ENCODE measurements around the gene PRPF38B.
"Not testable (repeated sequence)": the region's sequence is repeated elsewhere in the genome, so short reads cannot be mapped to it uniquely, and the experiment has no call there.

The PRPF38B gene

GRCh38 chr1:108665771-108666170 lies 26.3 kb upstream of the PRPF38B start:
- Histone ChIP-seq H3K4me1 (ENCODE audit: low read length) (no peaks in the 10 kb centered on the region), H3K4me2 (ENCODE audit: low read depth, low read length) (no peak overlapping the region), H3K27me3 (replicated peaks; ENCODE audit: insufficient read depth, low read length) (no peaks in the 10 kb centered on the region), H3F3A (ENCODE audit: insufficient read depth, low read length) (no peaks in the 10 kb centered on the region), H3K9ac (ENCODE audit: low read length) (no peak overlapping the region), H3K79me2 (ENCODE audit: low read length) (no peaks in the 10 kb centered on the region), H4K20me1 (ENCODE audit: insufficient read depth, low read length) (no peaks in the 10 kb centered on the region), H3K4me3 (ENCODE audit: low read length) (no peak overlapping the region), H3K36me3 (replicated peaks; ENCODE audit: insufficient read depth, low read length) (no peaks in the 10 kb centered on the region), H3K27ac (ENCODE audit: low read length) (no peak overlapping the region), H3K9me3 (replicated peaks; ENCODE audit: insufficient read depth, low read length) (no peaks in the 10 kb centered on the region), H3K9me2 (replicated peaks; ENCODE audit: insufficient read depth, low read length) (no peaks in the 10 kb centered on the region), H2AFZ (ENCODE audit: low read length) (no peak overlapping the region)
- no peak for TF ChIP-seq EZH2phosphoT487 (IDR thresholded peaks at IDR 0.05; ENCODE audit: low read length)
- TF ChIP-seq CTCF (IDR thresholded peaks at IDR 0.05; ENCODE audit: low read length) = no peak
- TF ChIP-seq EZH2 (optimal IDR thresholded peaks at IDR 0.05; ENCODE audit: low read depth, low read length) = no peak
- DNase-seq = no peak

DNA sequence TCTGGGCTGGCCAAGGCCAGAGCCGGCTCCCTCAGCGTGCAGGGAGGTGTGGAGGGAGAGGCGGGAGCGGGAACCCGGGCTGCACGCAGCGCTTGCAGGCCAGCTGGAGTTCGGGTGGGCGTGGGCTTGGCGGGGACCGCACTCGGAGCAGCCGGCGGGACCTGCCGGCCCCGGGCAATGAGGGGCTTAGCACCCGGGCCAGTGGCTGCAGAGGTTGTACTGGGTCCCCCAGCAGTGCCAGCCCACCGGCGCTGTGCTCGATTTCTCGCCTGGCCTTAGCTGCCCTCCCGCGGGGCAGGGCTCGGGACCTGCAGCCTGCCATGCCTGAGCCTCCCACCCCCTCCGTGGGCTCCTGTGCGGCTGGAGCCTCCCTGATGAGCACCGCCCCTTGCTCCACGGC lies 24.7 kb upstream of the PRPF38B start:
- not testable (repeated sequence) for H3K27me3 ChIP-seq (replicated peaks; ENCODE audit: insufficient read depth, low read length); H3K4me3 ChIP-seq (ENCODE audit: low read length); H3F3A ChIP-seq (ENCODE audit: insufficient read depth, low read length); H4K20me1 ChIP-seq (ENCODE audit: insufficient read depth, low read length); H3K4me2 ChIP-seq (ENCODE audit: low read depth, low read length); DNase-seq; H3K36me3 ChIP-seq (replicated peaks; ENCODE audit: insufficient read depth, low read length); H3K9ac ChIP-seq (ENCODE audit: low read length); H3K9me2 ChIP-seq (replicated peaks; ENCODE audit: insufficient read depth, low read length); H3K79me2 ChIP-seq (ENCODE audit: low read length); H2AFZ ChIP-seq (ENCODE audit: low read length); H3K9me3 ChIP-seq (replicated peaks; ENCODE audit: insufficient read depth, low read length); H3K27ac ChIP-seq (ENCODE audit: low read length); H3K4me1 ChIP-seq (ENCODE audit: low read length)

- no peaks in the 10 kb centered on the region for H3K4me1 ChIP-seq (ENCODE audit: low read length)
- no peaks in the 10 kb centered on the region for H3K9me2 ChIP-seq (replicated peaks; ENCODE audit: insufficient read depth, low read length)
- no peak for TF ChIP-seq CTCF (IDR thresholded peaks at IDR 0.05; ENCODE audit: low read length)
- TF ChIP-seq EZH2phosphoT487 (IDR thresholded peaks at IDR 0.05; ENCODE audit: low read length) = no peak
- TF ChIP-seq EZH2 (optimal IDR thresholded peaks at IDR 0.05; ENCODE audit: low read depth, low read length) = no peak
- no peaks in the 10 kb centered on the region for H3K36me3 ChIP-seq (replicated peaks; ENCODE audit: insufficient read depth, low read length)
- no peak overlapping the region for H3K27ac ChIP-seq (ENCODE audit: low read length)
- H3K79me2 ChIP-seq (ENCODE audit: low read length) = no peaks in the 10 kb centered on the region
- DNase-seq = no peak
- no peak overlapping the region for H3K4me2 ChIP-seq (ENCODE audit: low read depth, low read length)
- H3K4me3 ChIP-seq (ENCODE audit: low read length) = no peak overlapping the region
- no peaks in the 10 kb centered on the region for H3K27me3 ChIP-seq (replicated peaks; ENCODE audit: insufficient read depth, low read length)
- no peak overlapping the region for H3K9ac ChIP-seq (ENCODE audit: low read length)
- H2AFZ ChIP-seq (ENCODE audit: low read length) = no peak overlapping the region
- no peaks in the 10 kb centered on the region for H4K20me1 ChIP-seq (ENCODE audit: insufficient read depth, low read length)
- no peaks in the 10 kb centered on the region for H3K9me3 ChIP-seq (replicated peaks; ENCODE audit: insufficient read depth, low read length)
- no peaks in the 10 kb centered on the region for H3F3A ChIP-seq (ENCODE audit: insufficient read depth, low read length)
These were observed 23.3 kb upstream of the PRPF38B start for GRCh38 chr1:108668777-108669176.

DNA sequence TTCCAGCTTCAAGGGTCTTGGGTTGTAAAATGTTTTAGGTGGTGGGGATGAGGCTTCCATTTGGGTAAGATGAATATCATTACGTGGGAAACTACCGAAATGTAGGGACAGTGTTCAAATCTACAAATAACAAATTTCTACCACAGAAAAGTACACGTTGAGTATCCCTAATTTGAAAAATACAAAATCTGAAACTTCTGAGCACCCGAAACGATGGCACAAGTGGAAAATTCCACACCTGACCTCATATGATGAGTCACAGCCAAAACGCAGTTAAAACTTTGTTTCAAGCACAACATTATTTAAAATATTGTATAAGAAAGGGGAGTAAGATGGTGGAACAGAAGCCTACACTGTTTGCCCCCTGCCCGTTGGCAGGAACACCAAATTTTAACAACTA lies 22.4 kb upstream of the PRPF38B start:
- no peak overlapping the region for H3K27ac ChIP-seq (ENCODE audit: low read length)
- no peak overlapping the region for H3K4me2 ChIP-seq (ENCODE audit: low read depth, low read length)
- no peak overlapping the region for H3K4me3 ChIP-seq (ENCODE audit: low read length)
- no peaks in the 10 kb centered on the region for H3K79me2 ChIP-seq (ENCODE audit: low read length)
- H2AFZ ChIP-seq (ENCODE audit: low read length) = no peak overlapping the region
- no peaks in the 10 kb centered on the region for H3F3A ChIP-seq (ENCODE audit: insufficient read depth, low read length)
- no peaks in the 10 kb centered on the region for H3K36me3 ChIP-seq (replicated peaks; ENCODE audit: insufficient read depth, low read length)
- H3K9me3 ChIP-seq (replicated peaks; ENCODE audit: insufficient read depth, low read length) = no peaks in the 10 kb centered on the region
- TF ChIP-seq EZH2phosphoT487 (IDR thresholded peaks at IDR 0.05; ENCODE audit: low read length) = no peak
- TF ChIP-seq EZH2 (optimal IDR thresholded peaks at IDR 0.05; ENCODE audit: low read depth, low read length) = no peak
- no peak for TF ChIP-seq CTCF (IDR thresholded peaks at IDR 0.05; ENCODE audit: low read length)
- DNase-seq = no peak
- no peak overlapping the region for H3K9ac ChIP-seq (ENCODE audit: low read length)
- no peaks in the 10 kb centered on the region for H4K20me1 ChIP-seq (ENCODE audit: insufficient read depth, low read length)
- no peaks in the 10 kb centered on the region for H3K9me2 ChIP-seq (replicated peaks; ENCODE audit: insufficient read depth, low read length)
- no peaks in the 10 kb centered on the region for H3K4me1 ChIP-seq (ENCODE audit: low read length)
- H3K27me3 ChIP-seq (replicated peaks; ENCODE audit: insufficient read depth, low read length) = no peaks in the 10 kb centered on the region

Data from MM.1S (cell line).